NOMO-1 (cell line): ENCODE data around the gene CORO7.
A peak's percentile ranks its signal among the peaks of the same experiment; 100 is the strongest.
"Not testable (repeated sequence)": the region's sequence is repeated elsewhere in the genome, so short reads cannot be mapped to it uniquely, and the experiment has no call there.

Experiments used
- DNase-seq, 2 experiments: peaks; one replicate each; lab custom pipeline; 2025; ENCODE audit not compliant: unreplicated experiment in 2 of 2; lab: John Stamatoyannopoulos, UW

Gene CORO7

GRCh38 chr16:4358831-4359561 is 57.4 kb downstream of the CORO7 start:
- no peak for DNase-seq

DNA sequence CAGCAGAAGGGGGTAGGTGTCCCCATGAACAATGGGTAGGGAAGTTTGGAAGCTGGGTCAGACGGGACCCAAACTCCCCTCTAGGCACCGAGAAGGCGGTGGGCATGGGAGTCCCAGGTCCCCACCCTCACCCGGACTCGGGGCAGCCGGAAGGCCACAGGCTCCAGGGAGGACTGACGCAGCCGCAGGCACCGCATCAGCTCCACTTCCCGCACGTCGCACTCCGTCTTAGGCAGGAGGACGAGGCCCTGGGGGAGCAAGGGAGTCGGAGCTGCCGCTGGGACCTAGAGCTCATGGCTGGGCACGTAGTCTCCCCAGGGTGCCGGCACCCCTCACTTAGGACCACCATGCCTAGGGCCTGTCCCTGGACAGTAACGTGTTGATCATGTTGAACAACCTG is 58.2 kb downstream of the CORO7 start:
- no peak for DNase-seq

- no peak for DNase-seq
These were observed 59.6 kb downstream of the CORO7 start for GRCh38 chr16:4356820-4357219.

- DNase-seq = no peak
These were observed 61.6 kb downstream of the CORO7 start for GRCh38 chr16:4354512-4355409.

GRCh38 chr16:4353675-4354074 is 62.7 kb downstream of the CORO7 start:
- no peak for DNase-seq

DNA sequence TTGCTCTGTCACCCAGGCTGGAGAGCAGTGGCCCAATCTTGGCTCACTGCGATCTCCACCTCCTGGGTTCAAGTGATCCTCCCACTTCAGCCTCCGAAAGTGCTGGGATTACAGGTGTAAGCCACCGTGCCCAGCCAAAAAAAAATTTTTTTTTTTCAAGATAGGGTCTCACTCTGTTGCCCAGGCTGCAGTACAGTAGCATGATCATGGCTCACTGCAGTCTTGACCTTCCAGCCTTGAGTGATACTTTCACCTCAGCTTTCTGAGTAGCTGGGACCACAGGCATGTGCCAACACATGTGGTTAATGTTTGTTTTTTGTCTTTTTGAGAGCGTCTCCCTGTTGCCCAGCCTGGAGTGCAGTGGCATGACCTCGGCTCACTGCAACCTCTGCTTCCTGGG is 63.6 kb downstream of the CORO7 start:
- no peak for DNase-seq

DNA sequence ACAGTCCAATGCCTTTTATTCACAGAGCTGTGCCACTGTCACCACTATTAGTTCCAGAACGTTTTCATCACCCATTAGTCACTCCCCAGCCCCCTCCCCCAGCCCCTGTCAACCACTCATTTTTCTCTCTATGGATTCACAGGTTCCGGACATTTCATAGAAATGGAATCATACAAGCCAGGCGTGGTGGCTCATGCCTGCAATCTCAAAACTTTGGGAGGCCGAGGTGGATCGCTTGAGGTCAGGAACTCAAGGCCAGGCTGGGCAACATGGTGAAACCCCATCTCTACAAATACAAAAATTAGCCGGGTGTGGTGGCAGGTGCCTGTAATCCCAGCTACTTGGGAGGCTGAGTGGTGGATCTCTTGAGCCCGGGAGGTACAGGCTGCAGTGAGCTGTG is 64.5 kb downstream of the CORO7 start:
- DNase-seq = no peak

DNA sequence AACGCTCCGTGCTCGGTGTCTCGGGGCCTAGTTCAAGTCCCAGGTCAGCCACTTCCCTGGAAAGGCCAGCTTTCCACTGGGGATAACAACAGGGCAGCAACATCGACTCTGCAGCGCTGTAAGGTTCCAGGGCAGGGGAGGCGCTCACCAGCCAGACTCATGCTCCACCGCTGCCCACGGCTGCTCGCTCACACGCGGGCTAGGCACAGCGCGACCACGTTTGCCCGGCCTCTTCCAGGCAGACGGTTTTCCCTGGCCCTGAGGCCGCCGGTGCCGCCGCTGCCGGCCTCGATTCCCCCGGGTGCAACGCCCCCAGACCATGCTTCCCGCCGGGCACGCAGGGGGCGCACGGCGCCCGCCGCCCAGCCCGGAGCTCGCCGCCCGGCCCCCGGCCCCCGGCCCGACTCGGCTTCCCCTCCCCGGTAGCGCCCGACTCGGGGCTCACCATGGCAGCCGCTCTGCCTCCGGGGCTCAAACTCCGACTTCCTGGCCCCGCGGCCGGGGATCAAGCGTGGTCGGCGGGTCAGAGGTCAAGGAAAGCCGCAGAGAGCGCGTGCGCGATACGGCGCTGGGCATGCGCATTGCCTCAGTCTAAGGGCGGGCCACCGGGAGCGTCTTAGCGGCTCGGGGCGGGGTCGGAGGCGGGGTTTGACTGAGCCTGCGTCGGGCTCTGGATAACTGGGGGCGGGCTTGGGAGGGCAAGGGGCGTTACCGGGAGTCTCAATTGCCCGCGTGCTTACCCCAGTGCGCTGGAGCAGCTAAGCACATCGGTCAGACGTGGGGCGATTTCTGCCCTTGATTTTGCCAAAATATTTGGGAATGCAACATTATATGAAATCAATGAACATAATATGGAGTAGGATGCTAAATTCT is 65.4 kb downstream of the CORO7 start, which contains the start of gene PAM16:
Gene PAM16 (minus strand): TSS at position 535 of the 873 bp plus-strand sequence. CDS start 87 bp downstream, at position 448.
- peak; percentile 90 to 96 for DNase-seq

DNA sequence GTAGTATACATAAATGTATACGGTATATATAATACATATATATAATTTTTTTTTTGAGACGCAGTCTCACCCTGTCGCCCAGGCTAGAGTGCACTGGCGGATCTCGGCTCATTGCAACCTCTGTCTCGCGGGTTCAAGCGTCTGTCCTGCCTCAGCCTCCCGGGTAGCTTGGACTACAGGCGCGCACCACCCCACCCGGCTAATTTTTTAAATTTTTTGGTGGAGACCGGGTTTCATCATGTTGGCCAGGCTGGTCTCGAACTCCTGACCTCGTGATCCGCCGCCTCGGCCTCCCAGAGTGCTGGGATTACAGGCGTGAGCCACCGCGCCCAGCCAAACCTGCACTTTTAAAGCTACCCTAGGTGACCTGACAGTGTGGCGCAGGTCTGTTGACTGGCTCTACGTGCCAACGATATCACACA is 66.0 kb downstream of the CORO7 start:
- DNase-seq = no peak

DNA sequence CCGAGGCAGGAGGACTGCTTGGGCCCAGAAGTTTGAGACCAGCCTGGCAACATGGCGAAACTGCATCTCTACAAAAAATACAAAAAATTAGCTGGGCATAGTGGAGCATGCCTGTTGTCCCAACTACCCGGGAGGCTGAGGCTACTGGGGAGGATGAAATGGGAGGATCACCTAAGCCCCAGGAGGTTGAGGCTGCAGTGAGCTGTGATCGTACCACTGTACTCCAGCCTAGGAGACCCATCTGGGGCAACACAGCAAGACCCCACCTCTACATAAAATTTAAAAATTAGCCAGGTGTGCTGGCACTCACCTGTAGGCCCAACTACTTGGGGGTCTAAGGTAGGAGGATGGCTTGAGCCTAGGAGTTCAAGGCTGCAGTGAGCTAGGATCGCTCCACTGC is 67.1 kb downstream of the CORO7 start:
- DNase-seq = no peak

DNA sequence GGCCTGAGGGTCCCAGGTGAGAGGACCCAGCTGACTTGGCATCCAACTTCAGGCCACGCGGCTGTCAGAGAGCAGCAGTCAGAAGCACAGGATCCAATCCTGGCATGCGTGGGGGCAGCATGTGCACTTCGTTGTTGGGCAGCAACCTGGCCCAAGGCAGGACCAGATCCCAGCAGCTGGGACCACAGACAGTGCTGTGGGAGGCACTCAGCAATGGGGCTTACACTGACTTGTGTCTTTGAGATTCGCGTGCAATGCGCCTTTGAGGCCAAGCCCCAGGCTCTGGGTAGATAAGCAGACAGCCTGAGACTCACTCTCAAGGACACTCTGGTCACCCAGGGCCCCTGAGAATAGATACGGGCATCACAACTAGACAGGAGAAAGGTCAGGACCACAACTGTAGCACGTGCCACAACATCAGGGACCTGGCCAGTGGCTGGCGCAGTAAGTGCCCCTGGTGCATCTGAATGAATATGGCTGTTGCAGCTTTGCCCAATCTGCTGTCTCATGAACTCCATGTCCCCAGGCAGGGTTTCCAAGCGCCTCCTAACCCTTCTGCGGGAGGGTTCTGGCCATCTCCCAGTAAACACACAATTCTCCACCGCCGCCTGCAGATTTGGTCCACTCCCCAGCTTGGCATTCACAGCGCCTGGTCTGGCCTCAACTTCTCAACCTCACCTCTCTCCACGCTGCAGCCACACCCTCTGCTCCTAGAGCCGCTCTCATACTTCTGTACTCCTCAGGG is 68.5 kb downstream of the CORO7 start:
- no peak for DNase-seq

DNA sequence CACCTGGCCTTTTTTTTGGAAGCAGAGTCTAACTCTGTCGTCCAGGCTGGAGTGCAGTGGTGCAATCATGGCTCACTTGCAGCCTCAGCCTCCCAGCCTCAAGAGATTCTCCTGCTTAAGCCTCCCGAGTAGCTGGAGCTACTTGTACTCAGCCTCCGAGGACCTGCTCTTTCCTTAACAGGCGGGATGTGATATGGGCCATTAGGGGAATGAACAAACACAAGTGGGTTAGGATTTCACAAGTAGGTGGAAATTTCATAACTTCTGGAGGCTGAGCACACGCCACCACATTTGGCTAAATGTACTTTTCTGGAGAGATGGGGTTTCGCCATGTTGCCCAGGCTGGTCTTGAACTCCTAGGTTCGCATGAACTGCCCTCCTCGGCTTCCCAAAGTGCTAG is 69.4 kb downstream of the CORO7 start:
- DNase-seq = peak; percentile 85 to 89

DNA sequence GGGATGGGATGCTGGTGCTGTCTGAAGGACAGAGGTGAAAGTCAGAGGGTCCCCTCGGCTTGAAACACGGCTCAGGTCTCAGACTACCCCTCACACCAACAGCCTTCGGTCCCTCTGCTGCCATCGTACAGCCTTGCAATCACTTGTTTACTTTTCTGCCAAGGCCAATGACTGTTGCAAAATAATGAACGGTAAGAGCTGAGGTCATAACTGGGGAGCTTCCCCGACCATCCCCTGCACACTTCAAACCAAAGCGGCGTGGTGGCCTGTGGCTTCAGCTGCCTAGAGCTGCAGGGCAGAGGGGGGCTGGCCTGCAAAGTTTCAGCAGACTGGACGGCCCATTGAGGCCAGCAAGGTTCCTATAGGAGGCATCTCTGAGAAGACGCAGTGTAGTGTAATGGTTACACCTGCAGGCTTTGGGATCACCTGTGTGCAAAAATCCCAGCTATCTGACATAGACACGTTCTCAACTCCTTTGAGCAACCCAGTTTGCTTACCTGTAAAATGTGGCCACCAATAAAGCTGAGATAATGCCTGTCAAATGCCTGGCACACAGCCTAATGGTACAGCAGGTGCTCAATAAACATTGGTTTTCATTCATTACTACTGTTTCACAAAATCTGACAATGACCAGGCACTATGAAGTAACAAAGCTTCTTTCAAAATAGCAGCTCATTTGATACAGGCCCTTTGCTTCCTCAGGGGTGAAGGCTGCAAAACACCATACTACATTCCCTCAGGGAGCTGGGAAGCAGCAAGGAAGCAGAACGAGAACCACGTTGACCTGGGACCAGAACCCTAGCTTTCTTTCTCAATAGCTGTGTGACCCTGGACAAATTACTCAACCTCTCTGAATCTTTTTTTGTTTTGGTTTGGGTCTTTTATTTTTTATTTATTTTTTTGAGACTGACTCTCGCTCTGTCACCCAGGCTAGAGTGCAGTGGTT is 70.3 kb downstream of the CORO7 start:
- DNase-seq = peak; percentile 65

DNA sequence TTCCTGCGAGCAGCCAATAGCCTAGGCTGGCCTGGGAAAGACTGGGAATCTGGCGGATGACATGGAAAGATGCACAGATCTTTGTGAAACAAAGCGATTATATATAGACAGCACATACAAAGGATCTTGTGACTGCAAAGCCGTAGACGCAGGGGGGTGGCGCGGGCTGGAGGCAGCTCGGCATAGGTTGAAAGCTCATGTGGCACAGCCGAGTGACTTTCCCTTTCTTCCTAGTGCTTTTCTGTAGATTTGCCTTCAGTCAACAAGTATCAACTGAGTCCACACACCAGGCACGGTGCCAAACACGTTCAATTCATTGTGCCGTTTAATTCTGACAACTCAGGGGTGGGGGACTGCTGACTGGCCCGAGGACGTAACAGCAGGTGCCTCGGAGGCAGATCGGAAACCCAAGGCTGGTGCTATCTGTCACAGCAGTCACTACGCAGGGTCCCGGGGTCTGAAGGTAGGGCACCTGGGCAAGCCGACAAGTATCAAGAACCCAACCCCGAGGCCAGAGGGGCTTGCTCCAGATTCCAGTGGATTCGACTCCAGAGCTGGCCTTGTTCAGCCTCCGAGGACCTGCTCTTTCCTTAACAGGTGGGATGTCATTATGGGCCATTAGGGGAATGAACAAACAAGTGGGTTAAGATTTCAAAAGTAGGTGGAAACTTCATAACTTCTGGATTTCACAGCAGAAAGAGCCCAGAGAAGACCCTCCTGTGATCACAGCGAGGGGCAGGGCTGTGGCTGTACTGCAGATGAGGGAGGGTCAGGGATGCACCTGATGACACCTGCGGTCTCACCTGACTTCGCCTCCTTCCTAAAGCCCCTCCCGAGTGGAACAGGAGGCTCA is 71.2 kb downstream of the CORO7 start:
- no peak for DNase-seq

DNA sequence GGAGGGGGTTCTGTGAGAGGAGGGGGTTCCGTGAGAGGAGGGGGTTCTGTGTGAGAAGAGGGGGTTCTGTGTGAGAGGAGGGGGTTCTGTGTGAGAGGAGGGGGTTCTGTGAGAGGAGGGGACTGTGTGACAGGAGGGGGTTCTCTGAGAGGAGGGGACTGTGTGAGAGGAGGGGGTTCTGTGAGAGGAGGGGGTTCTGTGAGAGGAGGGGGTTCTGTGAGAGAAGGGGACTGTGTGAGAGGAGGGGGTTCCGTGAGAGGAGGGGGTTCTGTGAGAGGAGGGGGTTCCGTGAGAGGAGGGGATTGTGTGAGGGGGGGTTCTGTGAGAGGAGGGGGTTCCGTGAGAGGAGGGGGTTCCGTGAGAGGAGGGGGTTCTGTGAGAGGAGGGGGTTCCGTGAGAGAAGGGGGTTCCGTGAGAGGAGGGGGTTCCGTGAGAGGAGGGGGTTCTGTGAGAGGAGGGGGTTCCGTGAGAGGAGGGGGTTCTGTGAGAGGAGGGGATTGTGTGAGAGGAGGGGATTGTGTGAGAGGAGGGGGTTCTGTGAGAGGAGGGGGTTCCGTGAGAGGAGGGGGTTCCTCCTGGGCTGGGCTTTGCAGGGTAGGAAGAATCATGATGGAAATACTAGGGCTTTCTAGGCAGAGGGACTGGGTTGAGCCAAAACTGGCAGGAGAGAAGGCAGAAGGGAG is 72.0 kb downstream of the CORO7 start:
- DNase-seq = not testable (repeated sequence)

GRCh38 chr16:4342866-4343744 is 73.3 kb downstream of the CORO7 start:
- no peak for DNase-seq

GRCh38 chr16:4341250-4341649 is 75.1 kb downstream of the CORO7 start:
- no peak for DNase-seq
